ENCODE data around the gene PRR22.
"Not testable (repeated sequence)": the region's sequence is repeated elsewhere in the genome, so short reads cannot be mapped to it uniquely, and the experiment has no call there.

DNA sequence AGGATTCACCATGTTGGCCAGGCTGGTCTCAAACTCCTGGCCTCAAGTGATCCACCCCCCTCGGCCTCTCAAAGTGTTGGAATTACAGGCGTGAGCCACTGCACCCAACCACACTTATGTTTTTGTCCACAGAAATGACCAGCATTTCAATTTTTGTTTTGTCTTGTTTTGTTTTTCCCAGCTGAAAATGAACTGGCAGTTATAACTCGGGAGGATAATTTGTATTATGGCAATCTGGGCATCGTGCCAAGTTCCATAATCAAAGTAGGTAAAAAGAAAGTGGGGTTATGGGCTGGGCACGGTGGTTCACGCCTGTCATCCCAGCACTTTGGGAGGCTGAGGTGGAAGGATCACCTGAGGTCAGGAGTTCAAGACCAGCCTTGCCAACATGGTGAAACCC is 35.6 kb downstream of the PRR22 start:
- TF ChIP-seq POLR2AphosphoS5 (IDR thresholded peaks at IDR 0.05): not testable (repeated sequence)
- TF ChIP-seq, protein P1, sequence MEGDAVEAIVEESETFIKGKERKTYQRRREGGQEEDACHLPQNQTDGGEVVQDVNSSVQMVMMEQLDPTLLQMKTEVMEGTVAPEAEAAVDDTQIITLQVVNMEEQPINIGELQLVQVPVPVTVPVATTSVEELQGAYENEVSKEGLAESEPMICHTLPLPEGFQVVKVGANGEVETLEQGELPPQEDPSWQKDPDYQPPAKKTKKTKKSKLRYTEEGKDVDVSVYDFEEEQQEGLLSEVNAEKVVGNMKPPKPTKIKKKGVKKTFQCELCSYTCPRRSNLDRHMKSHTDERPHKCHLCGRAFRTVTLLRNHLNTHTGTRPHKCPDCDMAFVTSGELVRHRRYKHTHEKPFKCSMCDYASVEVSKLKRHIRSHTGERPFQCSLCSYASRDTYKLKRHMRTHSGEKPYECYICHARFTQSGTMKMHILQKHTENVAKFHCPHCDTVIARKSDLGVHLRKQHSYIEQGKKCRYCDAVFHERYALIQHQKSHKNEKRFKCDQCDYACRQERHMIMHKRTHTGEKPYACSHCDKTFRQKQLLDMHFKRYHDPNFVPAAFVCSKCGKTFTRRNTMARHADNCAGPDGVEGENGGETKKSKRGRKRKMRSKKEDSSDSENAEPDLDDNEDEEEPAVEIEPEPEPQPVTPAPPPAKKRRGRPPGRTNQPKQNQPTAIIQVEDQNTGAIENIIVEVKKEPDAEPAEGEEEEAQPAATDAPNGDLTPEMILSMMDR (IDR thresholded peaks at IDR 0.05): not testable (repeated sequence)

Measured in esophagus muscularis mucosa (tissue), 3 donors.